ENCODE results near the gene ANKRD37.

ANKRD37 gene

DNA sequence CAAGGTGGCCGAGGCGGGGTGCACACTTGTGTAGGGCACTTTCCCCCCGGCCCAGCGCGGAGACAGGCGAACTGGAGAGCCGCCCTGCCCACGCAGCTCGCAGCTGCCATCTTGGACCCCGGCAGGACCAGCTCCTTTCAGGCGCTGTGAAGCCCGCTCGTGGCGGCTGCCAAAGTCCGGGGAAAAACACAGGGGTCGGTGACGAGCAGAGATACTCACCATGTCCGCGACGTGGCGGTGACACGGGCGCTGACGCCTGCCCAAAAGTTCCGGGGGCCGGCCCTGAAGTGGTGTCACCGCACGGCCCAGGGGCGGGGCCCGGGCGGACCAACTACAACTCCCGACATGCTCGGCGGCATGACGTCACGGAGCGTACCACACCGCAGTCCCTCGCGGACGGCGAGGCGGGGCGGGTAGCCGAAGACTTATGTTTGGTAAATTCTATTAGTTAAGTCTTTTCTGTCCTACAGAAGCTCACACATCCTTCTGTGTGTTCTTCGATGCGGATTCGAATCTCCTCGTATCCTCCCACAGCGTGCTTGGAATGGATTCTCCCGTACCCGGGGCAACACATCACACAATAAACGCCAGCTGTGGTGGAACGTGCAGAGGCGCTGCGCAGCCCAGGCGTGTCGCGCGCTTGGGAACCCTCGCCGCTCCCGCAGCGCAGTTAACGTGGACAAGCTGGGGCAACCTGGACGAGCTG lies 29.2 kb downstream of the ANKRD37 start, which contains the start of gene UFSP2:
UFSP2 (minus strand) TSS at position 318 of the 706 bp plus-strand sequence; CDS start at position 222, 96 bp downstream.
- no peak for FAIRE-seq

DNA sequence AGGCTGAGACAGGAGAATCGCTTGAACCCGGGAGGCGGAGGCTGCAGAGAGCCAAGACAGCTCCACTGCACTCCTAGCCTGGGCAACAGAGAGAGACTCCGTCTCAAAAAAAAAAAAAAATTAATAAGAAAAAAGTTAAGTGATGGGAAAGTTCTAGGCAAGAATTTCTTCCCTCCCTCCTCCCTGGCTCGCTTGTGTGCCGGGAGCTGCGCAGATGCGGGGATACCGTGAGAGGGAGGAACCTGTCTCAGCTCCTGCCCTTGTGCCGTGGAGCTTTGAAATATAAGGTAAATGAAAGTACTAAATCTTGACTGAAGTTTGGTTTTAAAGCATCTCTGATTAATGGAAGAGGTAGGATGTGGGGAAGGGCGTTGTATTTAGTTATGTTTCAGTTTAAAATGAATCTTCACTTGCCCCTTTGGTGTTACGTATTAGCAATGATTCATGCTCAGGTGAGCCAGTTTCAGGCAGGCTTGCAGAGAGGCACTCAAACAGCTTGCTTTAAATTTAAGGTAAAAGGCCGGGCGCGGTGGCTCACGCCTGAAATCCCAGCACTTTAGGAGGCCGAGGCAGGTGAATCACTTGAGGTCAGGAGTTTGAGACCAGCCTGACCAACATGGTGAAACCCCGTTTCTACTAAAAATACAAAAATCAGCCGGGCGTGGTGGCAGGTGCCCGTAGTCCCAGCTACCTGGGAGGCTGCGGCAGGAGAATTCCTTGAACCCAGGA lies 30.5 kb downstream of the ANKRD37 start:
- FAIRE-seq = no peak

GRCh38 chr4:185429660-185430059 lies 33.0 kb downstream of the ANKRD37 start:
- no peak for FAIRE-seq

DNA sequence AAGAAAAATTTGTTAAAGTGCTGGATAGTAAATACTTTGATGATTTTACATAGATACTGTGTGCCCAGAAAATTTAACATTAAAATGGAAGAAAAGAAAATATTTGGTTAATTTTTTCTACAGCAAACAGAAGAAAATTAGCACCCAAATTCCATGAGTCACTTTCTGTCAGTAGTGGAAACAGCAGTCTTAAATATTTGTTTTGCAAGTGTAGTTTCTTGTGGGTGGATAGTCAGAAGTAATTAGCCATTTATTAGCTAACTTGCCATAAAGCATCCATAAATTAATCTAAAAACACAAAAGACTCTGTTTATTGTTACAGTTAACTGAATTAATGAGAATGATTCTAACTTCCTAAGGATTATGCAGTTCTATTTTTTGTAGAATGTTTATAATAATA lies 38.8 kb downstream of the ANKRD37 start:
- no peak for FAIRE-seq

- no peak for FAIRE-seq
These were observed 41.2 kb downstream of the ANKRD37 start for GRCh38 chr4:185437809-185438208.

DNA sequence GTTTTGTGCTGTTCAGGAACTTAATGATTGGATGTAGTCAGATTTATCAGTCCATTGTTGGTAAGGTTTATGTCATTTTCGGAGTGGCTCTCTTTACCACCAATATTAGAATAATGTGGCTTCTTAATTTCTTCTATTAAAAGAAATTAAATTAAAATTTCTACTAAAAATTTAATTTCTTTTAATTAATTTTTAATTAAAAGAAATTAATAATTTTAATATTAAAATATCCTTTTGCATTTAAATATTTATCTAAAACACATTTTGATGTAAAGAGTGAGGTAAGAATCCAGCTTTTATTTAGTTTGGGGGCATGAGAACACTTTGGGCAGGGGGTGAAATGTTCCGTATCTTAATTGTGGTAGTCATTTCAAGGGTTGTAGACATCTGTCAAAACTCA lies 44.8 kb downstream of the ANKRD37 start:
- FAIRE-seq = peak; percentile 26

DNA sequence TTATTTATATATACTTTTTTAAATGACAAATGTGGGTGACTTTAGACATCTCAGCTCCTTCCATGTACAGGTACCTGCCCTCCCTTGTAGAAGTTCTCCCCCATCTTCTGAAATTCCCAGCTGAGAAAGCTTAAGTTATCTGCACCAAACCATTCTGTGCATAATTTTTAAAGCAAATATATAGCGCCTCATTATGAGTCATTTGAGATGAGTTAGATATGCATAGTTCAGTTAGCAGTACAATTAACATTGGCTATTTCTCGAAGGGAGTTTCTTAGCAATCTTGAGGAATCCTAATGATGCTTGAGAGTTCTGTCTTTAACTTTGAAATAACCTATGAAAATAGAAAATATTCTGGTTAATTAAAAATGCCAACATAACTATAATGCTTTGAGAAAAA lies 48.6 kb downstream of the ANKRD37 start:
- no peak for FAIRE-seq

Measured in endometrium (tissue), 2 donors.